Measurements from ENCODE around the gene TEX2.
"Not testable (repeated sequence)": the region's sequence is repeated elsewhere in the genome, so short reads cannot be mapped to it uniquely, and the experiment has no call there.

The TEX2 gene

GRCh38 chr17:64192589-64192988, 70.5 kb downstream of the TEX2 start:
- TF ChIP-seq, protein P1, sequence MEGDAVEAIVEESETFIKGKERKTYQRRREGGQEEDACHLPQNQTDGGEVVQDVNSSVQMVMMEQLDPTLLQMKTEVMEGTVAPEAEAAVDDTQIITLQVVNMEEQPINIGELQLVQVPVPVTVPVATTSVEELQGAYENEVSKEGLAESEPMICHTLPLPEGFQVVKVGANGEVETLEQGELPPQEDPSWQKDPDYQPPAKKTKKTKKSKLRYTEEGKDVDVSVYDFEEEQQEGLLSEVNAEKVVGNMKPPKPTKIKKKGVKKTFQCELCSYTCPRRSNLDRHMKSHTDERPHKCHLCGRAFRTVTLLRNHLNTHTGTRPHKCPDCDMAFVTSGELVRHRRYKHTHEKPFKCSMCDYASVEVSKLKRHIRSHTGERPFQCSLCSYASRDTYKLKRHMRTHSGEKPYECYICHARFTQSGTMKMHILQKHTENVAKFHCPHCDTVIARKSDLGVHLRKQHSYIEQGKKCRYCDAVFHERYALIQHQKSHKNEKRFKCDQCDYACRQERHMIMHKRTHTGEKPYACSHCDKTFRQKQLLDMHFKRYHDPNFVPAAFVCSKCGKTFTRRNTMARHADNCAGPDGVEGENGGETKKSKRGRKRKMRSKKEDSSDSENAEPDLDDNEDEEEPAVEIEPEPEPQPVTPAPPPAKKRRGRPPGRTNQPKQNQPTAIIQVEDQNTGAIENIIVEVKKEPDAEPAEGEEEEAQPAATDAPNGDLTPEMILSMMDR (IDR thresholded peaks at IDR 0.05; ENCODE audit: control insufficient read depth, extremely low read depth, insufficient read depth) = no peak
- no peak overlapping the region for H3K4me3 ChIP-seq (ENCODE audit: low read depth, low read length)
- DNase-seq (ENCODE audit: low read depth) = no peak

DNA sequence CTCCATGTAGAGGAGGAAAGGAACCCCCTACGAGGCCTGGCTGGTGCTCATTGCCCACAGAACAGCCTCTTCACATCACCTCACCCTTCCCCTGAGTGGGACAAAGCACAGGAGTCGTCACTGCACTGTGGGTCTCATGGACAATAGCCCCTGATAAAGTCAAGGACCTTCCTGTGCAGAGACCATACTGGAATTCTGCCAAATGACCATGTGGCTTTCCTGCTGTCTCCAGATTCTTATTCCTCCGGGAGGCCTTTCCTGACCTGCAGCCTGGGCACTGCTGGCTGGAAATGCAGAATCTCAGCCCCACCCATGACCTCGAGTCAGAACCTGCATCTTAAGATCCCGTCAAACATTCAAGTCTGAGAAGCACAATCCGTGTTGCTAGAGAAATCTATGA, 72.6 kb downstream of the TEX2 start:
- no peak for DNase-seq (ENCODE audit: low read depth)
- TF ChIP-seq, protein P1 (IDR thresholded peaks at IDR 0.05; ENCODE audit: control insufficient read depth, extremely low read depth, insufficient read depth) = no peak
- H3K4me3 ChIP-seq (ENCODE audit: low read depth, low read length) = no peak overlapping the region

DNA sequence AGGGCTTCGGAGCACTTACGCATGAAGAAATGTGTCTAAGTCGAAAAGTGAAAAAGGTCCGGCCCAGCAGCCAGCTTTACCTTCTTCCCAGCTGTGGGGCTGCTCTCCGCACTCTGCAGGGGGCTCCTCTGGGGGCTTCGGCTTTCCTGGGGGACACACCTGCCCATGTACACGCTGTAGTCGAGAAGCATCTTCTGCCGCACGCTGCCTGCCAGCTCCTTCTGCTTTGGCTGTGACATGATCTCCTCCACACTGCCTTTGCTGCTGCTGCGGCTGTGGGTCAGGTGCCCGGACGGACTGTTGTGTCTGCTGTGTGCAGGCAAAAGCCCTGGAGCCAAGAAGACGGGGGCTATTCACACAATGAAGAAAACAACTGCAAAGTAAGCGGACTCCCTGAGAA, 75.0 kb downstream of the TEX2 start:
- TF ChIP-seq, protein P1 (IDR thresholded peaks at IDR 0.05; ENCODE audit: control insufficient read depth, extremely low read depth, insufficient read depth) = no peak
- no peak for DNase-seq (ENCODE audit: low read depth)
- H3K4me3 ChIP-seq (ENCODE audit: low read depth, low read length) = no peak overlapping the region

DNA sequence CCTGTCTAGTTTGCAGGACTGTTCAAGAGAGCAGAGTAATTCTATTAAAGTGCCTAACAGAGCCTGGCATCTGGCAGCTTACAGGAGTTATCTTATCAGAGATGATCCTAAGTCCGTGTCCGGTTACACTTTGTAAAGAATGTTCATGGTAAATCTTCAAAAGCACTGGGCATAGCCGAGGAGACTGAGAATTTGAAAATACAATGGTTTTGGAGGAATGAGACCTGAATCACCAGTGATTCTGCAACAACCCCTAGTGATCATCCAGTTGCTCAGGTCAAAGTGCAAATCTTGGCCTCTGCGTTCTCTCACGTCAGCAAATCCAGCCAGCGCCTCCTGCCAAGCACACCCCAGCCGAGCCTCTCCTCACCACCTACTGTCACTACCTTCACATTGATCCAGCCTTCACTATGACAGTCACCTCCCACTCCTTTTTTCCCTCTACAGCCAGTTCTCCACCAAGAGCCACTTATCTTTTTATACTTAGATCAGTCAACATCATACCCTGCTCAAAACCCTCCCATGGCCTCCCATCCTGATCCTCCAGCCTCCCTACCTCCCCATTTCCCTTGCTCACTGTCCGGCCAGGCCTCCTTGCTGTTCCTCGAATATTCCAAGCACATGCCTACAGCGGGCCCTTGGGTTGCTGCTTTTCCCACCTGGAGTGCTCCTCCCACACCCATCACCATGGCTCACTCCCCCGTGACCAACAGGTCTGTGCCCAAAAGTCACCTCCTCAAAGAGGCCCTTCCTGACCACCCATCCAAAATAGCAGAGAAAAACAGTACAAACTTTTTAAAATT, 75.8 kb downstream of the TEX2 start:
- DNase-seq (ENCODE audit: low read depth) = no peak
- TF ChIP-seq, protein P1 (IDR thresholded peaks at IDR 0.05; ENCODE audit: control insufficient read depth, extremely low read depth, insufficient read depth) = no peak
- H3K4me3 ChIP-seq (ENCODE audit: low read depth, low read length) = no peak overlapping the region

DNA sequence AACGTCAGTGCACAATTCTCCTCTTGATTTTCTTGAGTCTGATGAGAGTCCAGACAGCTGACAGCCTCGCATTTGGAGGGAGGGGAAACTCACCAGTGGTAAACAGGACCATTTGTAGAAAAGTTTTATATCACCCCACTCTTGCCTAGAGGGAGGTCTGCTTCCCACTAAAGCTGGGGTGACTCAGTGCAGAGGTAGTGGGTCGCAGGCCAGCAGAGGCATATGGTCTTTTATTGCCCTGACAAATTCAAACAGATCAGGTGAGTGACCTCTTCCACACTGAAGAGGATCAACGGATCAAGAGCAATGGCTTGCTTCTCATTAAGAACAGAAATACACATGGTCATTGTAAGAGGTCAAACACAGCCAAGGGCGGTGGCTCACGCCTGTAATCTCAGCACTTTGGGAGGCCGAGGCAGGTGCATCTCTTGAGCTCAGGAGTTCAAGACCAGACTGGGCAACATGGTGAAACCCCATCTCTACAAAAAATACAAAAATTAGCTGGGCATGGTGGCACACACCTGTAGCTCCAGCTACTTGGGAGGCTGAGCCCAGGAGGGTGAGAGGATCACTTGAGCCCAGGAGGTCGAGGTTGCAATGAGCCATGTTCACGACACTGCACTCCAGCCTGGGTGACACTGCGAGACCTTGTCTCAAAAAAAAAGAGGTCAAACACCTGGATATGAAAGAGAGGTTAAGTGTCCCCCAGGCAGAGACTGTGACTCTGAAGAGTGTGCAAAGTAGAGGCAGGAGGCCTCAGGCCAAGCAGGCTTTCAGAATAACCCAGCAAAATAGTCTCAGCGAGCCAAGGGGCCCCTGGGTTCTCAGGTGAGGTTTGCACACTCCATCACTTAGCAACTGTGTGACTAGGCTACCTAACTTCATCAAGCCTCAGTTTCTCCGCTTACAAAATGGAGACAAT, 76.6 kb downstream of the TEX2 start:
- no peak for DNase-seq (ENCODE audit: low read depth)
- TF ChIP-seq, protein P1 (IDR thresholded peaks at IDR 0.05; ENCODE audit: control insufficient read depth, extremely low read depth, insufficient read depth) = no peak
- H3K4me3 ChIP-seq (ENCODE audit: low read depth, low read length) = no peak overlapping the region

- H3K4me3 ChIP-seq (ENCODE audit: low read depth, low read length); DNase-seq (ENCODE audit: low read depth): not testable (repeated sequence)
These were observed 77.5 kb downstream of the TEX2 start for GRCh38 chr17:64185557-64185956.

DNA sequence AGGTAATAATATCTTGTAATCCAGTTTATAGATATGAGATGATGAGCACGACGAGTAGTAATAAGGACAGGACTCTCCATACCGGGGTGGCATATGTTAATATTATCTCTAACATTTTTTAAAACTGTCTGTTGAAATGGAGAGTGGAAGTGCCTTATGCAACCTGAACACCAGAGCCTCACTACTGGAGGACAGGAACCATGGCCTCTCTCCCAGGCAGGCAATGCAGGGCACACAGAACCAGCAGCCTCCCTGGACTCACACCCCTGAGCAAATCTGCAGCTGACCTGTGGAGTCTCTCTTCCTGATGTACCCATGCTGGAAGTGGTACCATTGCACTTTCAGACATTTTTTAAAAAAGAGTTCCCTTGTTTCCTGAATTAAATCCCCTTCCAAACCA, 78.0 kb downstream of the TEX2 start:
- H3K4me3 ChIP-seq (ENCODE audit: low read depth, low read length) = no peak overlapping the region
- TF ChIP-seq, protein P1 (IDR thresholded peaks at IDR 0.05; ENCODE audit: control insufficient read depth, extremely low read depth, insufficient read depth) = no peak
- DNase-seq (ENCODE audit: low read depth) = no peak

Data from LNCaP clone FGC (cell line).